ENCODE results near the gene MORF4L1.
"Not testable (repeated sequence)": the region's sequence is repeated elsewhere in the genome, so short reads cannot be mapped to it uniquely, and the experiment has no call there.

MORF4L1 gene

DNA sequence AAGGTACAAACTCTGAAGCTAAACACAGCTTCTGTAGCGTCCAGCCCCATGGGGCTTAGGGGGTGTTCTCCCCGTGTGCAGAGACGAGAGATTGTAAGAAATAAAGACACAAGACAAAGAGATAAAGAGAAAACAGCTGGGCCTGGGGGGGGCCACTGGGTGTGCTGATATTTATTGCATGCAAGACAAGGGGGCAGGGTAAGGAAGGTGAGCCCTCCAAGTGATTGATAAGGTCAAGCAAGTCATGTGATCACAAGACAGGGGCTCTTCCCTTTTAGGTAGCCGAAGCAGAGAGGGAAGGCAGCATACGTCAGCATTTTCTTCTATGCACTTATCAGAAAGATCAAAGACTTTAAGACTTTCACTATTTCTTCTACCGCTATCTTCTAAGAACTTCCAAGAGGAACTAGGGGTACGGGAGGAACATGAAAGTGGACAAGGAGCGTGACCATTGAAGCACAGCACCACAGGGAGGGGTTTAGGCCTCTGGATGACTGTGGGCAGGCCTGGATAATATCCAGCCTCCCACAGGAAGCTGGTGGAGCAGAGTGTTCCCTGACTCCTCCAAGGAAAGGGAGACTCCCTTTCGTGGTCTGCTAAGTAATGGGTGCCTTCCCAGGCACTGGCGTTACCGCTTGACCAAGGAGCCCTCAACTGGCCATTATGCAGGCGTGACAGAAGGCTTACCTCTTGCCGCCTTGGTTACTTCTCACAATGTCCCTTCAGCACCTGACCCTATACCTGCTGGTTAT lies 29.8 kb downstream of the MORF4L1 start:
- DNase-seq, result not testable (repeated sequence)

DNA sequence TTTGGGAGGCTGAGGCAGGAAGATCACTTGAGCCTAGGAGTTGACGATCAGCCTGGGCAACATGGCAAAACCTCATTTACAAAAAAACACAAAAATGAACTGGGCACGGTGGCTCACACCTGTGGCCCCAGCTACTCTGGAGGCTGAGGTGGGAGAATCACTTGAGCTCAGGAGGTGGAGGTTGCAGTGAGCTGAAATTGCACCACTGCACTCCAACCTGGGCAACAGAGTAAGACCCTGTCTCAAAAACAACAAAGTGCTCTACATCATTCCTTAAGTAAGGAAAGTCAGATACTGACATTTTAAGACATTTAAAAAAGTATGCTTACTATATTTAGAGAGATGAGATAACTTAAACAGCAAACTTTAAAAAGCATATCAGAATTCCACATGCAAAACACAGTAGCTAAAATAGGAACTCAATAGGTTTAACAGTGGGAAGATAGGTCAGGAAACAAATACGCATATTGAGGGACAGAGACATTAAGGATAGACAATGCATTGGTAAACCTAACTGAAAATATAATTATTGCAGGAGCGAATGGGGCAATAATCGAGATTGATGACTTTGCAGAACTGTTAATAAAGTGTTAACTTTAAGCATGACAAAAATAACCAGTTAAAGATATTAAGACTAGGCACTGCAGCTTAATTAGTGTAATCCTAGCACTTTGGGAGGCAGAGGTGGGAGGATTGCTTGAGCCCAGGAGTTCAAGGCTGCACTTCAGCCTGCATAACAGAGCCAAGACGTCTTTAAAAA lies 32.1 kb downstream of the MORF4L1 start:
- DNase-seq, result no peak

GRCh38 chr15:78906316-78906620 lies 33.6 kb downstream of the MORF4L1 start:
- no peak for DNase-seq

GRCh38 chr15:78907577-78907976 lies 34.9 kb downstream of the MORF4L1 start:
- peak; percentile 6 to 39 for DNase-seq

DNA sequence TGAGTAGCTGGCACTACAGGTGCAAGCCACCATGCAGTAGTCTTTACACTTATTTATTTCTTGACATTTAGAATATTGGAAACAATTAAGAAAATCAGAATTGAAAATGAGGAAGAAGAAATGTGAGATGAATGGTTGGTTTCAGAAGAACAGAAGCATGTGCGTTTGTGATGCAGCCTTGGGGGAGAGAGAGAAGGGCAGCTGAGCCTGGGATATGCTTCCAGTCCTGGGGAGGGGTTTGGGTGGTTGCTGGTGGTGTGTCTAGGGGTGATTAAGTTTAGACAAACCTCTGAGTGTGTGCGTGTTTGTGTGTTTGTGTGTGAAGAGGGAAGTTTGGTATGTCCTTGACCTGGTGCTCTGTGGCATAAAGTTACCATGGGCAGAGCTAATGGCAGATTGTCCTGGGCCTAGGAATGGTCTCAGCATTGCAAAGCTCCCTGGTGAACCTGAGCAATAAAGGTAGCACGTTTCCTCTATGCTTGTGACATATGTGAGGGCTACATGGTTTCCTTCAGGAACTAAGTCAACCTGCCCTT lies 36.5 kb downstream of the MORF4L1 start:
- no peak for DNase-seq

- DNase-seq, result peak in 1 of 2 experiments; percentile 65
Measured at GRCh38 chr15:78909791-78910228, 37.1 kb downstream of the MORF4L1 start.

- no peak for DNase-seq
Measured at GRCh38 chr15:78910271-78910670, 37.6 kb downstream of the MORF4L1 start.

DNA sequence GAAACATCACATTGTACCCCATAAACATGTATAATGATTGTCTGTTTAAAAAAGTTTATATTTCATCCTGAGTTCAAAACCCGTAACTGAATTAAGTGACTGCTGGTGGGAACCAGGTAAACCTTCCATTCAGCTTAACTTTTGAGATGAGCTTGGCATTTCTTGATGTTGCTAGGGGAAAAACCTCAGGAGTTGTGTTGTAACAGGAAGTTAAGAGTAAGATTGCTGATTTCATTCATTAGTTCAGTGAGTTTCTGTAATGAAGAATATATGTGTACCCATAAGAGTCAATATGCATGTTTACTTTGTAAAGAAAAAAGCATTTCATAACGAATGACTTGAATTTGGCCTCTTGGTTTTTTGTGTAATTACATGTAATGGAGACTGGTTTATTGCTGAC lies 39.6 kb downstream of the MORF4L1 start:
- DNase-seq, result no peak

DNA sequence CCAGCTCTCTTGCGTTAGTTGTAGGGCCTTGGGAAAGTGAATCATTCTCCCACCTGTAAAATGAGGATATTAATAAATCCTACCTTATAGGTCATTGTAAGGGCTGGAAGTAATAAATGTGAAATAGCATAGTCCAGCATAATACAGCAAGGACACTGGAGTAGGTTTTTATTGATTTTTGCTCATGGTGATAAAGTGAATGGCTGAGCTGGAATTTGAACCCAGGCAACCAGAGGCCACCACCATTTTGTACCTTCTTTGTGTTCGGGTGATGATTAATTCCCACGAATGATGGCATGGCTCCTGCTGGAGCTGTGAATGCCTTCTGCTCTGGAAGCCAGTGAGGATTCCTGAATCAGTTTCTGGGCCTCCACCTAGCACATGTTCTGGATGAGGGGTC lies 40.3 kb downstream of the MORF4L1 start:
- no peak for DNase-seq

GRCh38 chr15:78914027-78914764 lies 41.5 kb downstream of the MORF4L1 start:
- peak in 1 of 2 experiments; percentile 45 for DNase-seq

- no peak for DNase-seq
Measured at GRCh38 chr15:78915341-78916087, 42.8 kb downstream of the MORF4L1 start.

DNA sequence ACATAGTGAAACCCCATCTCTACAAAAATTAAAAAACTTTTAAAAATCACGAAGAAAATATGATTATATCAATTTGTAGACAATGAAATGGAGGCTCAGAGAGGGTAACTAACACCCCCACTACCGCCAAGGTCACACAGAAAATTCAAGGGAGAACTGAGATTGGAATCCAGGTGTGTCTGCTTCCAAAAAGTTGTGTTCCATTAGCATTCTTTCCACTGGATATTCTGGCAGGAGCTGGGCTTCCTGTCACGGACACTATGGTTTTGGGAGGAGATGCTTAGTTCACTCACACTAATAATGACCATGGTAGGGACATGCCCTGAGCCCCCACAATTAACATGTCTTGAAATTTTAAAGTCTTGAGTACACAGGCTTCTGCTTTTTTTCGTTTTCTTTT lies 43.4 kb downstream of the MORF4L1 start:
- no peak for DNase-seq

DNA sequence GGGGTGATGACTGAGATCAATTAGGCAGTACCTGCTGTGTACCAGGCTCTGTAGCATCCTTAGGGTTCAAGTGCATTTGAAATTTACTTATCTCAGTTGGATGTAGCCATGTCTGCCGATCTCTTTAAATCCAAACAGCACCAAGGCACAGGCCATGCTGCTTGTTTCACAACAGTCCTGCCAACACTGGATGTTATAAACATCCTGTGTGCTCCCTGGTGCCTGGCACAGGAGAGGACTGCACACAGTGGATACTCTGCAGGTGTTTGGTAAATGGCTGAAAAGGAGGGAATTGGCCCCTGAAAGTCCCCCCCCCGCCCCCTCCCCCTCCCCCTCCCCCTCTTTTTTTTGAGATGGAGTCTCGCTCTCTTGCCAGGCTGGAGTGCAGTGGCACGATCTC lies 45.2 kb downstream of the MORF4L1 start:
- no peak for DNase-seq

GRCh38 chr15:78921517-78921916 lies 48.8 kb downstream of the MORF4L1 start:
- no peak for DNase-seq

GRCh38 chr15:78921940-78922339 lies 49.2 kb downstream of the MORF4L1 start:
- DNase-seq, result no peak

- DNase-seq, result no peak
Measured at GRCh38 chr15:78922527-78922926, 49.8 kb downstream of the MORF4L1 start.

- DNase-seq, result no peak
Measured at GRCh38 chr15:78923015-78923414, 50.3 kb downstream of the MORF4L1 start.

GRCh38 chr15:78923480-78924360 lies 51.0 kb downstream of the MORF4L1 start:
- no peak for DNase-seq

DNA sequence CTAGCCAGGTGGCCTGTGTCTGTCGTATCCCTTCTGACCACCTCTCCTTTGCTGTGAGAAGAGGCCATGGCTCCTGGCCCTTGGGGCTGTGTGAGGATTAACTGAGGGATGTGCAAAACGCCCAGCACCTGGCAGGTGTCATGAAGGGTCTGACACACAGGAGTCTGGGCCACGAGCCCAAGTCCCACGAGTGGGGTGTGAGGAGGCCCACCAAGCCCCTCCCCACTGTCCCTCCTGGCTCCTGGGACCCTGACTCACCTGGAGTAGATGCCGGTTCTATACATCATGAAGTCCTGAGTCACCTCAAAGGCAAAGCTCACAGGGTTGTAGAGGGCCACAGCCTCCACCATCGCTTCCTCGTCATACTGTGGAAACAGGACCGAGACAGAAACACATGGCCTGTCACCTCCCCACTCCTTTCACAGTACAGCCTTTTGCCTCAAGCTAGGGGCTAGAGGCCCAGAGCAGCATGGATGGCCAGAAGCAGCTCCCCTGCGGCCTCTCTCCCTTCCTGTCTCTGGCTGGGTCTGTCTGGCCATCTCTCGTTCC lies 52.5 kb downstream of the MORF4L1 start:
- DNase-seq, result no peak

GRCh38 chr15:78925956-78926743 lies 53.5 kb downstream of the MORF4L1 start:
- DNase-seq, result no peak

All from NCI-H526 (cell line).